NCI-H1417 treated with DMSO at 0.1 percent for 48 hours (cell line): ENCODE results near the gene GRXCR2.
"Not testable (repeated sequence)": the region's sequence is repeated elsewhere in the genome, so short reads cannot be mapped to it uniquely, and the experiment has no call there.

Experiments used
- DNase-seq: peaks from one replicate; lab custom pipeline; 2025; lab: John Stamatoyannopoulos, UW

The GRXCR2 gene, protein sequence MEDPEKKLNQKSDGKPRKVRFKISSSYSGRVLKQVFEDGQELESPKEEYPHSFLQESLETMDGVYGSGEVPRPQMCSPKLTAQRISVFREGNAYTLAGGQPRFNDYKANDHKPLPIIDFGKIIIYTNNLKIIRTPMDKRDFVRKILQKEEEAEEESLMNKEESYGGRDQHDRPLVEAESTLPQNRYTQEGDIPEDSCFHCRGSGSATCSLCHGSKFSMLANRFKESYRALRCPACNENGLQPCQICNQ

DNA sequence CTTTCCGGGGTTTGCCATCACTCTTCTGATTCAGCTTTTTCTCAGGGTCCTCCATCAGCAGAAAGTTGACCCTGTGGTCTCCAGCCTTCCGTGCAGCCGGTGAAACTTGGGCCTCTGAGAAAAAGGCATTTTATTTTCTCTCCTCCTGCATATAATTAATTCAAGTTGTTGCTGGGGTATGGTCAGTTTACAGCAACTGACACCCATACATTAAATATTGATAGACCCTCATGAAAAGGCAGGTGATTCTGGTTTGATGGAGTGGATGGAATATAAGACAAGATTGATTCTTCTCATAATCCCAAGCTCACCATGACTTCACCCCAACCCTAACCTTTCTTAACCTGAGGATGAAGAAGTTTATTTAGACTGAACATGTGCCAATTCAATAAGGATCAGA lies at the start of gene GRXCR2:
Gene GRXCR2, minus strand, starts transcription at position 101 of the 400 bp plus-strand sequence. Its CDS starts 46 bp downstream, at position 55.
- DNase-seq: no peak

GRCh38 chr5:145922059-145922458 lies 49.2 kb upstream of the GRXCR2 start:
- no peak for DNase-seq

DNA sequence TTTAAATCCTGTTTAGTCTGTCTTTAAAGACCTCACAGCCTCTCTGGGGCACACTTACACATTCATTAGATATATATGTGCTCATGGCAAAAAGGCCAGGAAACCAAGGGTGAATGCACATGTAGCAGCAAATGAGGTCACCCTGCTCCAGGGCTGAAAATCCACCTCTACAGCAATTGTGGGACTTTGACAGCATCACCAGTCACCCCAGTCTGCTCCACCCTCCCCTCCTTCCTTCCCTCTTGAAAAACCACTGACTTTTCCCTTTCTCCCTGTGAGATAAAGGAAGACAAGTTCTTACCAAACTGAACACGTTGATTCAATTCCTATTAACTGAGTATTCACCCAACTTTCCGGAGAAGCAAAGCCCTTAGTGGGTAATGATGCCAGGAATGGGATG lies 48.4 kb upstream of the GRXCR2 start:
- no peak for DNase-seq

DNA sequence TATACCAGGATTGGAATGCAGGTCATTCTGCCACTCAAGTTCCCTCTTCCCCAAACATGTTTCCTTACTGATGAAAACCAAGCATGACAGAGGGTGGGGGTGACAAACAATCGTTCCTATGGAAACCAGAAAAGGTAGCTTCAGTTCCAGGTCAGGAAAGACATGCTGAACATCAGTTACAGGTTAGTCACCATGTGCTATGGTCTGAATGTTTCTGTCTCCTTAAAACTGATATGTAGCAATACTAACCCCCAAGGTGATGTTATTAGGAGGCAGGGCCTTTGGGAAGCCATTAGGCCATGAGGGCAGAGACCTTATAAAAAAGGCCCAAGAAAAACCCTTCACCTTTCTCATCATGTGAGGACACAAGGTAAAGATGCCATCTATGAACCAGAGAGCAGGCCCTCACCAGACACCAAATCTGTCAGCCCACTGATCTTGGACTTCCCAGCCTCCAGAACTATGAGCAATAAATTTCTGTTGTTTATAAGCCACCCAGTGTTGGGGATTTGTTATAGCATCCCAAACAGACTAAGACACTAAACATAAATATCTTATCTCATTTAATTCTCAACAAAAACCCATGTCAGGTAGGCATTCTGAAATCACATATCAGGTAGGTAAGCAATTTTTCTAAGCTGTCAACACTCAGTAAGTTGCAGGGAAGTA lies 47.9 kb upstream of the GRXCR2 start:
- no peak for DNase-seq

DNA sequence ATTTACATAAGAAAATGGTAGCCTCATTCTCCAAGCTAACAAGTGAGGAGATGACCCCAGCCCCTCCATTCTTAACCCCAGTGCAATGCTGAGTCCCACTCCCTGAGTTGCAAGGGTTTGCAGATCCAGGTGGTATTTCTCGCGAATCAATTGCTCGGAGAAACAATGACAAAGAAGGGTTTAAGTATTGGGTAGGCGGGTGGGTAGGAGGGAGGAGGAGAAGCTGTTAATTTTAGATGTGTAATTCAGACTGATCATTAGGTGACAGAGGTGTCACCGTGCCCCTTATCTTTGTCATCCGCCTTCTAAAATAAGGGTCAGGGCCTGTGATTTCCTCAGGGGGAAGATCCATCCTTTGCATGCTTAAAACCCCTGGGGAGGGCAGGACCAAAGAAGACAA lies 46.6 kb upstream of the GRXCR2 start:
- no peak for DNase-seq

DNA sequence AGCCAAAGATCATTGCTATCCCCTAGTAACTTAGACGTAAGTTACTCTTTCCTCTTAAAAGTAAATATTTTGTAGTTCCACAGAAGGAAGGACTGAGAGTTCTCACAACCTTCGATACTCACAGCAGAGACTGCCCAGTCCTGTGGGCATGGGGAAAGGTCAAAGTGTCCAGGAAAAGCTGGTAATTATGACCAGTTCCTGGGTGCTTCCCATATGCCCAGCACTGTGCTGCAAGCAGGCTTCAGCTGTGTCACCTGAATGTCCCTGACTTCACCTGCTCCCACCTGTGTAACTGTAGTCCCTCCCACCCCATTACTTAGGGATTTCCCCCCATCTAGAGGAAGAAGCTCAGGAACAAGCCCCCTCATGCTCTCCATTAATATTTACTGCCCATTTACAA lies 45.6 kb upstream of the GRXCR2 start:
- no peak for DNase-seq

DNA sequence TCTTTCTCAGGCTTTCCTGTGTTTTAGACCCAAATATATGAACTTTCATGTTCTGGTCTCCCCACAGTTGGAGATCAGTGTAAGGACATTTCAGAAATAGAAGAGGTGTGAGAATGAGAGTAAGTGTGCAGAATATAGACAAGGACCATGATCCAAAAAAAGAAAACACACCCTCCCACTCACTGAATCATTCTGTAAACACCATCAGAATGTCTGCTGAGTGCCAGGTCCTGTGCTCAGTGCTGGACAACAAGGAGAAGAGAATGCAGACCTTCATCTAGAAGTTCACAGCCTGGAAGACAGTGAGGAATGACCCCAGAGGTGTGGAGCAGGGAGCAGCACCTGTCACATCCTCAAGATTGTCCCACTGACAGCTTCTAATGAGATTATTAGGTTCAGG lies 44.5 kb upstream of the GRXCR2 start:
- DNase-seq: no peak

GRCh38 chr5:145915970-145916638 lies 43.3 kb upstream of the GRXCR2 start:
- no peak for DNase-seq

GRCh38 chr5:145913701-145914100 lies 40.9 kb upstream of the GRXCR2 start:
- no peak for DNase-seq

DNA sequence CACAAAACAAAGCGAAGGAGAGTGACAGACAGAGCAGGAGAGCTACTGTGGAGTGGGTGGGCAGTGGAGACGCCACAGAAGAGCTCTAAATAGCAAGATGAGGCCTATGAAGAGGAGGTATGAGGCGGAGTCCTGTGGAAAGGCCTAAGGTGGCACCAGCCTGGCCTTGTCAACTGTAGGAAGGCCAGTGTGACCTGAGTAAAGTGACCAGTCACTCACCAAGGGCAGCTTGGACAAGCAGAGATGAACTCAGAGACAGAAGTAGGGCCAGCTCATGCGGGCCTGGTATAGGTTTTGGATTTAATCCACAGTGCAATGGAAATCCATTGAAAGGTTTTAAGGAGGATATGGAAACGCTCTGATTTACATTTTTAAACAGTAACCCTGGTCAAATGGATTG lies 39.8 kb upstream of the GRXCR2 start:
- no peak for DNase-seq

GRCh38 chr5:145912019-145912418 lies 39.2 kb upstream of the GRXCR2 start:
- DNase-seq: no peak

GRCh38 chr5:145911164-145911563 lies 38.4 kb upstream of the GRXCR2 start:
- no peak for DNase-seq

DNA sequence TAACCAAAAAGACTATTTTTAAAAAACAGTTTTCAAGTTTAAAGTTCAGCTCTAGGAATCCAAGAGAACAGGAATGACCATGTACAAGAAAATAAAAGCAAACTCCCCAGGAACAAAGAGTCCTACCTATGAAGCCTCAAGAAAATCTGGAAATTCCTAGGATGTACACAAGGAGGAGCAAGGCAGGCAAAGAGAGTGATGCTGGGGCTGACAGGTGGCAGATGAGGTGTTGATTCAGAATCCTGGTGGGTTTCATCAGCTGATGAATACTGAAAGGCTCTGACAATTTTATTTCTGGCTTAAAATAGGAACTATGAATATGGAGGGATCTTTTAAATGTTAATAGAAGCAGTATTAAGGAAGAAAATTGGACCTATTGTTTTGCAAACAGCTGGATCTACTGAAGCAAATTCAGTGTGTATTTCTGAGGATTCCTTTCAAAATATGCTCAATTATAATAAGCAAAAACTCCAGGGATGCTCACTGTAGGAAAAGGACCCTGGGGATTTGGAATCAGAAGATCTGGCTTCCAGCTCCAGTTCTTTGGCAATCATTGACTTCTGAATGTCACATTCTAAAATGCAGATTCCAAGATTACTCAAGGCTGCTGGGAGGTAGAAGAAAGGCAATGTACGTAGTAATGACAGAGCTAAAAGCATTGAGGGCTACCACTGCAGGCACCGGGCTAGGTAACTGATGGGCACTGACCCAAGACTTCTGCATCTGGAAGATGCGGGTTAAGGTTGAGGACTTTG lies 35.6 kb upstream of the GRXCR2 start:
- DNase-seq: no peak

- DNase-seq: no peak
Measured at GRCh38 chr5:145906401-145906800, 33.6 kb upstream of the GRXCR2 start.

DNA sequence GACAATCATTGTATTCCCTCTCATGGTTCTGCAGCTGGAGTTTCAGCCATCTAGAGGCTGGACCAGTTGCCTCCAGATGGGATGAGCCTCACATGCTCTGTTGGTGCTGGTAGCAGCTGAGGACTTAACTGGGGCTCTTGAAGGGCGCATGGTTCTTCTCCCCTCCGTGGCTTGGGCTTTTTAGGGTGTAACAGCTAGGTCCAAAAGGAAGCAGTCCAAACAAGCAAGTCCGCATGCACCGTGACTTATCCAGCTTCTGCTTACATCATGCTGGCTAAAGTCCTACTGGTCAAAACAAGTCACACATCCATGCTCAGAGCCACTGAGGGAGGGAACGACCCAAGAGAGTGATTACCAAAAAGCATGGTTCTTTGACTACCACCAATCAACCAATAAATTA lies 31.9 kb upstream of the GRXCR2 start:
- DNase-seq: no peak

GRCh38 chr5:145903867-145904266 lies 31.1 kb upstream of the GRXCR2 start:
- no peak for DNase-seq

GRCh38 chr5:145903113-145903512 lies 30.3 kb upstream of the GRXCR2 start:
- no peak for DNase-seq

DNA sequence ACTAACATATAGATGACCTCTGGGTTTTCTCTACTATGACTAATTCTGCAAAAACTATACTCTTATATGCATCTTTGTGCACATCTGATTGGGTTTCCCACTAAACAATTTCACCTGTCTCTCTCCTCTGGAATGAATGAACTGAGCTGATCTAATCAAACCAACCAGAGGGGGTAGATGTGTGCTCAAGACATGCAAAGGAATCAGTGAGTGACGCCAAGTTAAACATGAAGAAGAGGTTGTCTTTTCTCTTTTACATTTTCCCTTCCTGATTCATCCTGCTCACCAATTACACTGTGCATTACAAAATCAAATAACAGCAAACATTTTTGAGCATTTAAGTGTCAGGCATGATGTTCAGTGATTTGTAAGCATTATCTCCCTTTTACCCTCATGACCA lies 29.6 kb upstream of the GRXCR2 start:
- no peak for DNase-seq

DNA sequence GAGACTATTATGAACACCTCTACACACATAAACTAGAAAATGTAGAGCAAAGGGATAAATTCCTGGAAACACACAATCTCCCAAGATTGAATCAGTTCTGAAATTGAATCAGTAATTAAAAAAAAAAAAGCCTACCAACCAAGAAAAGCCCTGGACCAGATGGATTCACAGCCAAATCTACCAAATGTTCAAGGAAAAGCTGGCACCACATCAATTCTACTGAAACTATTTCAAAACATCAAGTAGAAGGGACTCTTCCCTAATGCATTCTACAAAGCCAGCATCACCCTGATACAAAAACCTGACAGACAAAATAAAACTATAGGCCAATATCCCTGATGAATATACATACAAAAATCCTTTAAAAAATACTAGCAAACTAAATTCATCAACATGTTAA lies 25.4 kb upstream of the GRXCR2 start:
- DNase-seq: no peak

DNA sequence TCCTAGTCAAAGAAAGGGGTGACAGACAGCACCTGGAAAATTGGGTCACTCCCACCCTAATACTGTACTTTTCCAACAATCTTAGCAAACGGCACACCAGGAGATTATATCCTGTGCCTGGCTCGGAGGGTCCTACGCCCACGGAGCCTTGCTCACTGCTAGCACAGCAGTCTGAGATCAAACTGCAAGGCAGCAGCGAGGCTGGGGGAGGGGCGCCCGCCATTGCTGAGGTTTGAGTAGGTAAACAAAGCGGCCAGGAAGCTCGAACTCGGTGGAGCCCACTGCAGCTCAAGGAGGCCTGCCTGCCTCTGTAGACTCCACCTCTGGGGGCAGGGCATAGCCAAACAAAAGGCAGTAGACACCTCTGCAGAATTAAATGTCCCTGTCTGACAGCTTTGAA lies 18.6 kb upstream of the GRXCR2 start:
- not testable (repeated sequence) for DNase-seq

- DNase-seq: no peak
Measured at GRCh38 chr5:145889611-145890010, 16.8 kb upstream of the GRXCR2 start.

- no peak for DNase-seq
Measured at GRCh38 chr5:145887976-145888574, 15.3 kb upstream of the GRXCR2 start.
